Liver (tissue), 9 donors: ENCODE measurements around the gene TXLNA. TPM values are rescaled to one million over a fixed set of nuclear protein-coding genes. Genes with fewer than 3 reads are reported as not detected.

Source experiments
- DNase-seq: peaks from one replicate; pipeline ENCODE4 v3.0.0-alpha.2; 2017; ENCODE audit warnings: low spot score
- H3K27ac ChIP-seq, 2 donors: one replicate each; pipeline ENCODE4 v1.7.0; 2013; ENCODE audit warnings: inconsistent platforms in 2 of 2, low read length in 2 of 2, control low read depth in 1 of 2, low read depth in 1 of 2, mild to moderate bottlenecking in 1 of 2
- H3K27me3 ChIP-seq, 4 donors: one replicate each; pipeline versions ENCODE4 v1.6.1 to v1.7.0; 2013; ENCODE audit warnings: low read length in 3 of 4, inconsistent platforms in 1 of 4, mild to moderate bottlenecking in 1 of 4, moderate library complexity in 1 of 4; ENCODE audit not compliant: control insufficient read depth in 4 of 4, insufficient read depth in 4 of 4
- H3K36me3 ChIP-seq, 4 donors: one replicate each; pipeline versions ENCODE4 v1.6.1 to v1.7.0; 2013; ENCODE audit warnings: low read length in 3 of 4, mild to moderate bottlenecking in 3 of 4, low read depth in 1 of 4, moderate library complexity in 1 of 4; ENCODE audit not compliant: control insufficient read depth in 4 of 4, insufficient read depth in 3 of 4
- H3K4me1 ChIP-seq, 4 donors: one replicate each; pipeline versions ENCODE4 v1.6.1 to v1.7.0; 2013; ENCODE audit warnings: low read length in 3 of 4, mild to moderate bottlenecking in 3 of 4, moderate library complexity in 1 of 4; ENCODE audit not compliant: control insufficient read depth in 4 of 4, insufficient read depth in 4 of 4
- H3K4me3 ChIP-seq, 3 donors: one replicate each; pipeline versions ENCODE4 v1.6.1 to v1.7.0; 2013; ENCODE audit warnings: low read length in 3 of 3, control low read depth in 1 of 3, low read depth in 1 of 3, mild to moderate bottlenecking in 1 of 3
- H3K9ac ChIP-seq, 2 donors: one replicate each; pipeline ENCODE4 v1.7.0; 2013; ENCODE audit warnings: low read length in 2 of 2, mild to moderate bottlenecking in 2 of 2, moderate library complexity in 2 of 2, control low read depth in 1 of 2, low read depth in 1 of 2
- H3K9me3 ChIP-seq, 4 donors: one replicate each; pipeline versions ENCODE4 v1.6.1 to v1.7.0; 2013; ENCODE audit warnings: low read length in 3 of 4; ENCODE audit not compliant: control insufficient read depth in 4 of 4
- ATF3 ChIP-seq: IDR thresholded peaks from 2 replicates; pipeline ENCODE4 v1.6.1; 2016; ENCODE audit warnings: antibody characterized with exemption
- CTCF ChIP-seq: fragments of 150-350 bp; IDR thresholded peaks from 2 replicates; pipeline ENCODE4 v1.5.1; 2017; ENCODE audit warnings: improper control_type of control experiment, low read depth, low read length; ENCODE audit not compliant: missing input control
- EGR1 ChIP-seq, 2 donors: IDR thresholded peaks; 2 replicates each; pipeline ENCODE4 v1.6.1; 2016 to 2018; ENCODE audit warnings: antibody characterized with exemption in 2 of 2, low read depth in 2 of 2
- FOXA1 ChIP-seq: IDR thresholded peaks from 2 replicates; pipeline ENCODE4 v1.6.1; 2016; ENCODE audit warnings: antibody characterized with exemption
- FOXA2 ChIP-seq: IDR thresholded peaks from 2 replicates; pipeline ENCODE4 v1.6.1; 2016; ENCODE audit warnings: antibody characterized with exemption
- HNF4G ChIP-seq: IDR thresholded peaks from 2 replicates; pipeline ENCODE4 v1.6.1; 2016; ENCODE audit warnings: antibody characterized with exemption
- JUND ChIP-seq, 2 donors: IDR thresholded peaks; 2 replicates each; pipeline ENCODE4 v1.6.1; 2016; ENCODE audit warnings: antibody characterized with exemption in 2 of 2
- MAX ChIP-seq: IDR thresholded peaks from 2 replicates; pipeline ENCODE4 v1.6.1; 2016; ENCODE audit warnings: antibody characterized with exemption
- NR2F2 ChIP-seq: IDR thresholded peaks from 2 replicates; pipeline ENCODE4 v1.6.1; 2016; ENCODE audit warnings: antibody characterized with exemption
- RXRA ChIP-seq, 2 donors: IDR thresholded peaks; 2 replicates each; pipeline ENCODE4 v1.6.1; 2017 to 2018; ENCODE audit warnings: antibody characterized with exemption in 2 of 2, mild to moderate bottlenecking in 1 of 2
- SP1 ChIP-seq: IDR thresholded peaks from 2 replicates; pipeline ENCODE4 v1.6.1; 2018; ENCODE audit warnings: antibody characterized with exemption, mild to moderate bottlenecking
- YY1 ChIP-seq: IDR thresholded peaks from 2 replicates; pipeline ENCODE4 v1.6.1; 2016; ENCODE audit warnings: antibody characterized with exemption, mild to moderate bottlenecking
- WGBS: extraction: QIAGEN DNeasy Blood & Tissue Kit; methylation state at CpG from one replicate; pipeline ENCODE4 v1.1.7; 2013; 5-methylcytosine and 5-hydroxymethylcytosine counted together
- polyA plus RNA-seq, 2 donors: library from polyadenylated mRNA; stranded (reverse) in 1 of 2; unstranded in 1 of 2; fragments of 200-250 nt in 1 of 2; fragments of >200 nt in 1 of 2; fragmentation: Nextera tagmentation in 1 of 2; extraction: Ambion mirVana in 1 of 2; gene quantifications; one replicate each; pipeline versions ENCODE4 v1.2.1 to v1.2.3, GENCODE V29; 2013 to 2015
- total RNA-seq, 2 donors: library from RNA; depleted of rRNA; stranded (reverse); fragments of >200 nt; gene quantifications; one replicate each; pipeline ENCODE4 v1.2.3, GENCODE V29; 2014
- donor health status: healthy.
- donor health status: healthy.
- donor health status: healthy.
- donor health status: healthy.
- donor health status: healthy.

Gene TXLNA
- total and polyA plus RNA-seq, 4 donors, result 17.9 to 46.7 (median 28.9) TPM

- no peak for TF ChIP-seq ATF3
Measured at GRCh38 chr1:32201011-32201855, 21.8 kb downstream of the TXLNA start (continued).

DNA sequence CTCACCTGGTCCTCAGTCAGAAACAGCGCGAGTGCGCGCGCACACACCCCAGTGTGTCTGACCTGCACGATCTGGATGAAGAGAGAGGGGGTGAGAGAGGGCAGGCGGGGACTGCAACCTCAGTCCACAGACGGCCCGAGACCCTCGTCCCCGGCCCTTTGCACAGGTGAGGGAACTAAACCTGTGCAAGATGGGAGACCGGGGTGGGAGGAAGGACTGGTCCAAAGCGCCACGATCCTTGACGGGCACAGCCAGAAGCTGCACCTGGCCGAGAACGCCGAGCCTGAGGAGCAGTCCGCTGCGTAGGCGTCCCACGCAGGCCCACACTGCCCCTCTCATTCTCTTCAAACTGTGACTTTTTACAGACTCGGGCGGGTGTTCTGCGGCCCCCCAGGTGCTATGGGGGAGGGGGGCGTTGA is 25.5 kb downstream of the TXLNA start:
- Histone ChIP-seq H3K9me3 (no peaks in the 10 kb centered on the region), H3K4me3 (peak overlapping the region; percentile 62 to 74 (median 64)), H3K9ac (peak overlapping the region in 1 of 2 donors; percentile 20), H3K27ac (no peak overlapping the region), H3K4me1 (peaks cover 3 to 34% (median 23%) of the 10 kb centered on the region in 4 donors), H3K36me3 (no peaks in the 10 kb centered on the region), H3K27me3 (no peaks in the 10 kb centered on the region)
- TF ChIP-seq CTCF (no peak), NR2F2 (no peak), FOXA2 (no peak), JUND (IDR thresholded peaks at IDR 0.05) (no peak), SP1 (no peak), HNF4G (no peak)
- WGBS, result 29% methylated on average over 26 of the region's 26 CpGs
- no peak for DNase-seq

GRCh38 chr1:32205401-32206370 is 26.2 kb downstream of the TXLNA start, which contains the start of gene IQCC:
TSS of gene IQCC (plus strand) at chr1:32205671. CDS start at chr1:32205682, 11 bp downstream.
- no peaks in the 10 kb centered on the region for H3K27me3 ChIP-seq
- DNase-seq, result peak; percentile 87
- WGBS, result 1% methylated on average over 77 of the region's 77 CpGs
- peaks cover 3 to 26% (median 16%) of the 10 kb centered on the region in 4 donors for H3K4me1 ChIP-seq
- TF ChIP-seq FOXA1, result no peak
- TF ChIP-seq EGR1 (IDR thresholded peaks at IDR 0.05; ENCODE audit: low read depth in 2 of 2), result peak; percentile 93 to 98
- TF ChIP-seq MAX, result no peak
- TF ChIP-seq YY1, result peak; percentile 78
- peak within 1 kb of the TSS; percentile 62 to 74 (median 64) for H3K4me3 ChIP-seq
- H3K9ac ChIP-seq, result peak within 1 kb of the TSS; percentile 49 to 66
- no peaks in the 10 kb centered on the region for H3K36me3 ChIP-seq
- no peak within 1 kb of the TSS for H3K27ac ChIP-seq
- no peaks in the 10 kb centered on the region for H3K9me3 ChIP-seq

DNA sequence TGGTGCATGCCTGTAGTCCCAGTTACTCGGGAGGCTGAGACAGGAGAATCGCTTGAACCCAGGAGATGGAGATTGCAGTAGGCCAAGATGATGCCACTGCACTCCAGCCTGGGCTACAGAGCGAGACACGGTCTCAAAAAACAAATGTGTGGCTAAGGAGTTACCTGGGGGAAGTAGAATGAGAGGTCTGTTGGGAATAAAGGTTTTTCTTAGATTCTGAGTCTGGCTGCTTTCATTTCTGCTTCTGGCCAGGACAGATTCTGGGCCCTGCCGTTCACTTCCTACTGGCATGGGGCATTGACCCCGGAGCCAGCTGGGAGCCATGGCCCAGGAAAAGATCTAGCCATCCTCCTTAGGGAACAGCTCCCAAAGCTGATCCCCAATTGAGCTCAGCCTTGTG is 29.0 kb downstream of the TXLNA start:
- Histone ChIP-seq H3K9me3 (no peaks in the 10 kb centered on the region), H3K36me3 (no peaks in the 10 kb centered on the region), H3K27me3 (no peaks in the 10 kb centered on the region), H3K27ac (no peak overlapping the region), H3K9ac (no peak overlapping the region), H3K4me1 (peaks cover 3 to 15% (median 12%) of the 10 kb centered on the region in 4 donors), H3K4me3 (no peak overlapping the region)
- 75% methylated on average over 6 of the region's 6 CpGs for WGBS
- TF ChIP-seq CTCF (no peak), RXRA (IDR thresholded peaks at IDR 0.05) (peak in 1 of 2 donors; percentile 41)
- no peak for DNase-seq
